T-cell (primary cell): ENCODE measurements around the gene GNG7. TPM values are rescaled to one million over a fixed set of nuclear protein-coding genes. Genes with fewer than 3 reads are reported as not detected.
"Not testable (repeated sequence)": the region's sequence is repeated elsewhere in the genome, so short reads cannot be mapped to it uniquely, and the experiment has no call there.

Experiments used
- ATAC-seq, 4 experiments: fragments of 200-7000 bp in 3 of 4; fragments of 150-1000 bp in 1 of 4; cut with Tn5 transposase; replicated peaks in 1 of 4; 1 replicate in 3 of 4; 2 replicates in 1 of 4; pipeline ENCODE4 v1.10.0; 2021; ENCODE audit warnings: moderate library complexity in 3 of 4, mild to moderate bottlenecking in 2 of 4, moderate number of reproducible peaks in 1 of 4
- CTCF ChIA-PET, 2 donors: fragments of 300-600 bp; sonication (Branson Sonifier 250); formaldehyde crosslinking; loops; one replicate each; lab custom pipeline; 2022; ENCODE audit warnings: antibody characterized with exemption in 2 of 2; lab: Charles Lee
- POLR2A ChIA-PET, 2 donors: fragments of 300-600 bp; sonication (Branson Sonifier 250); formaldehyde crosslinking; loops; one replicate each; lab custom pipeline; 2022; ENCODE audit warnings: antibody characterized with exemption in 2 of 2; lab: Charles Lee
- DNase-seq, 35 experiments: peaks; one replicate each; pipeline versions ENCODE4 v3.0.0 to v3.0.0-alpha.2; 2013 to 2023
- H3K27ac ChIP-seq: one replicate; pipeline ENCODE4 v1.5.1; 2013; ENCODE audit warnings: low read length
- H3K27me3 ChIP-seq, 2 experiments: replicated peaks in 1 of 2; 1 replicate in 1 of 2; 2 replicates in 1 of 2; pipeline versions ENCODE4 v1.6.1 to v1.7.0; 2013; ENCODE audit warnings: low read length in 1 of 2, mixed read lengths in 1 of 2; ENCODE audit not compliant: control insufficient read depth in 2 of 2, insufficient read depth in 2 of 2; ENCODE audit errors: extremely low read depth in 1 of 2
- H3K36me3 ChIP-seq, 2 donors: 1 replicate in 1 of 2; 2 replicates in 1 of 2; pipeline versions ENCODE4 v1.6.1 to v1.7.0; 2013; ENCODE audit warnings: low read length in 1 of 2; ENCODE audit not compliant: control insufficient read depth in 2 of 2, insufficient read depth in 1 of 2; ENCODE audit errors: extremely low read depth in 1 of 2
- H3K4me1 ChIP-seq, 2 experiments: 1 replicate in 1 of 2; 2 replicates in 1 of 2; pipeline versions ENCODE4 v1.6.1 to v1.7.0; 2013; ENCODE audit warnings: low read length in 2 of 2, mixed read lengths in 1 of 2; ENCODE audit not compliant: insufficient read depth in 2 of 2, control insufficient read depth in 1 of 2; ENCODE audit errors: extremely low read depth in 1 of 2
- H3K4me3 ChIP-seq, 2 donors: 1 replicate in 1 of 2; 2 replicates in 1 of 2; pipeline versions ENCODE4 v1.5.1 to v1.7.0; 2013; ENCODE audit warnings: mild to moderate bottlenecking in 2 of 2, low read length in 1 of 2, moderate library complexity in 1 of 2; ENCODE audit not compliant: control insufficient read depth in 1 of 2; ENCODE audit errors: extremely low read depth in 1 of 2
- H3K9me3 ChIP-seq: 2 replicates; pipeline ENCODE4 v1.7.0; 2013
- H3K27ac Mint-ChIP-seq, 2 donors: one replicate each; pipeline ENCODE4 v1.8.0; 2020 to 2021; ENCODE audit warnings: mild to moderate bottlenecking in 2 of 2, mixed read lengths in 2 of 2
- H3K27me3 Mint-ChIP-seq, 2 donors: one replicate each; pipeline ENCODE4 v1.8.0; 2021 to 2022; ENCODE audit warnings: mixed read lengths in 2 of 2
- H3K36me3 Mint-ChIP-seq: one replicate; pipeline ENCODE4 v1.8.0; 2021; ENCODE audit warnings: mixed read lengths
- H3K4me1 Mint-ChIP-seq, 3 donors: one replicate each; pipeline ENCODE4 v1.8.0; 2020 to 2022; ENCODE audit warnings: mixed read lengths in 3 of 3, mild to moderate bottlenecking in 1 of 3
- H3K4me3 Mint-ChIP-seq, 3 donors: one replicate each; pipeline ENCODE4 v1.8.0; 2020 to 2022; ENCODE audit warnings: mild to moderate bottlenecking in 3 of 3, mixed read lengths in 3 of 3, moderate library complexity in 3 of 3
- H3K9me3 Mint-ChIP-seq, 3 donors: one replicate each; pipeline ENCODE4 v1.8.0; 2020 to 2022; ENCODE audit warnings: mixed read lengths in 3 of 3
- WGBS: methylation state at CpG from one replicate; pipeline ENCODE4 v1.1.5; 2013; ENCODE audit warnings: missing lambda C conversion rate; ENCODE audit not compliant: insufficient coverage; 5-methylcytosine and 5-hydroxymethylcytosine counted together
- total RNA-seq, 35 experiments: library from RNA in 6 of 35; stranded (reverse) in 6 of 35; fragments of 120-200 nt in 1 of 35; gene quantifications; one replicate each; pipeline versions ENCODE4 v1.2.1 to v1.2.4 and lab custom pipeline; 2013 to 2026

GNG7 gene
- total RNA-seq, 5 donors from 2014 or later (not counting 1 experiment from before 2014, with no cell fraction given), result 4.5 to 7.2 (median 5.7) TPM

DNA sequence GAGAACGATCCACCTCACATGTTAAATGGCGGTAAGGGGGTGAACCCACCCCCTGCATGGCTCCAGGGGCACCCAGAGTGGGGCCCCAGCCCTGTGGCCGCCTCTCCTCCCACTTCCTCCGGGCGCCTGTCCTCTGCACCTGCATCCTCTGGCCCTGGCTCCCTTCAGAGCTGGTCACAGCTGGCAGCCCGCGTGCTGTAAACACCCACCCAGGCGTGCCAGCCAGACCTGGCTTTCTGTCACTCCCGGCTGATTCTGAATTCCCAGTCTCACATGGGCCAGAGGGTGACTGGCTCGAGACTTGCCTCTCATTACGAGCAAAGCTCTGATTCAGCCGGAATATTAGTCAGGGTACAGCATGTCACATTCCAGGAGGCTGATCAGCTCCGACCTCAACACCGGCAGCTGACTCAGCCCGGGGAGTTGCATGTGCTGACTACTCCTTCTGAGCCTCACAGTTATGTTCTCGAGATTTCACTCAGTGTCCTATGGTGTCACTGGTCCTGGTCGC, 75.1 kb downstream of the GNG7 start:
- ChIA-PET POLR2A (interaction anchor here in 1 of 2 donors (1.2 kb wide), 1 partner anchor 152 kb away, joined by 3 read pairs; the partner anchor contains the start of gene GADD45B), CTCF (interaction anchor here in 1 of 2 donors (1.1 kb wide), 1 partner anchor 151 kb away, joined by 5 read pairs; the partner anchor contains the start of gene GADD45B)
- peak; percentile 31 to 50 (median 32) for ATAC-seq
- peak in 1 of 35 experiments; percentile 28 for DNase-seq
- peak overlapping the region in 1 of 3 donors; percentile 47 for H3K4me3 Mint-ChIP-seq
- peak overlapping the region; percentile 23 for H3K27ac ChIP-seq
- no peaks in the 10 kb centered on the region for H3K36me3 Mint-ChIP-seq
- H3K27ac Mint-ChIP-seq, result peak overlapping the region; percentile 80 to 86
- H3K27me3 ChIP-seq, result no peaks in the 10 kb centered on the region
- H3K4me1 ChIP-seq, result peaks cover 0 to 61% of the 10 kb centered on the region in 2 experiments
- H3K9me3 Mint-ChIP-seq, result peaks cover 0 to 8% (median 0%) of the 10 kb centered on the region in 3 donors
- no peak overlapping the region for H3K4me3 ChIP-seq
- peaks cover 42 to 62% (median 53%) of the 10 kb centered on the region in 3 donors for H3K4me1 Mint-ChIP-seq
- 54% methylated on average over 13 of the region's 17 CpGs for WGBS
- no peaks in the 10 kb centered on the region for H3K36me3 ChIP-seq
- H3K27me3 Mint-ChIP-seq, result no peaks in the 10 kb centered on the region
- no peaks in the 10 kb centered on the region for H3K9me3 ChIP-seq

DNA sequence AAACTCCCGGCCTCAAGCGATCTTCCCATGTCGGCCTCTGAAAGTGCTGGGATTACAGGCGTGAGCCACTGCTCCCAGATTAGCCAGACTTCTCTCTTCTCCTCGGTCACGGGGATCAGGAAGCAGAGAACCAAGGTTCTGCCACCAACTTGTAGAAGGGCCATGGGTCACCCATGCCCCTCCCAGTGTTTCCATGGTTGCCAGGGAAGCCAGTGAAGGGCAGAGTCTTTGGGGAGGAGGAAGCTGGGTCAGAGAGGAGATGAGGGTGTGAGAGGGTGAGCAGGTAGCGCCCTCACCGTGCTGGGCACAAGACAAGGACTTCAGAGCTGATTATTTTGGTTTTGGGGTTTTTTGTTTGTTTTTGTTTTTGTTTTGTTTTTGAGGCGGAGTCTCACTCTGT, 77.1 kb downstream of the GNG7 start:
- H3K27me3 ChIP-seq, result no peaks in the 10 kb centered on the region
- H3K27me3 Mint-ChIP-seq, result no peaks in the 10 kb centered on the region
- no peaks in the 10 kb centered on the region for H3K36me3 Mint-ChIP-seq
- CTCF ChIA-PET, result no interaction called here
- ATAC-seq (no peak), DNase-seq (peak in 1 of 35 experiments; percentile 35)
- 87% methylated on average over 4 of the region's 9 CpGs for WGBS
- H3K4me3 ChIP-seq, result no peak overlapping the region
- no peak overlapping the region for H3K27ac ChIP-seq
- H3K4me1 Mint-ChIP-seq, result peaks cover 52 to 67% (median 59%) of the 10 kb centered on the region in 3 donors
- H3K4me3 Mint-ChIP-seq, result no peak overlapping the region
- peaks cover 0 to 8% (median 0%) of the 10 kb centered on the region in 3 donors for H3K9me3 Mint-ChIP-seq
- peak overlapping the region in 1 of 2 donors; percentile 64 for H3K27ac Mint-ChIP-seq
- H3K36me3 ChIP-seq, result no peaks in the 10 kb centered on the region
- H3K9me3 ChIP-seq, result no peaks in the 10 kb centered on the region
- POLR2A ChIA-PET, result no interaction called here
- H3K4me1 ChIP-seq, result peaks cover 9 to 65% of the 10 kb centered on the region in 2 experiments

DNA sequence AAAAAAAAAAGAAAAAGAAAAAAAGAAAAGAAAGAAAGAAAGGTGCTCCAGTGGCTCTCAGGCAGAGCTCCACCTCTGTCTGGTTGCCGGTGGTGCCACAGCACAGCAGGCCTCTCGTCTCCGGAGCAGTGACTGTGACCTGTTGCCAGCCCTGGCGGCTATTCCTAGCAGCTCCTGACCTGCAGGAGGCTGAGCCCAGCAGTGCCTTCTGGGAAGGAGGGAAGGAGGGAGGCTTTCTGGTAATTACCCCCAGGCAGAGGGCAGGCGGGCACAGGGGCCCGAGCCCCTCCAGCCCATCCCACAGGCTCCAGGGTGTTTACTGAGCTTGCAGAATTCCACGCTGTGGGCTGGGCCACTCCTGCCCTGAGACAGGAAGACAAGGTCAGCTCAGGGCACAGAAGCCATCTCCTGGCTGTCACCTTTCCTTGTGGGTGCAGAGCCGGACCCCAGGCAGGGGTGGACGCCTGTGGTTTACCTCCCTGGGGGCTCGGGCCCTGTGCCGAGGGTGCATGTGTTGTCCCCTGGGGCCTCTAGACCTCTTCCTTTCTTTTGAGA, 77.9 kb downstream of the GNG7 start:
- H3K4me1 ChIP-seq, result peaks cover 16 to 65% of the 10 kb centered on the region in 2 experiments
- H3K27ac ChIP-seq, result no peak overlapping the region
- DNase-seq (no peak), ATAC-seq (no peak)
- H3K9me3 ChIP-seq, result no peaks in the 10 kb centered on the region
- H3K27me3 ChIP-seq, result no peaks in the 10 kb centered on the region
- H3K4me3 ChIP-seq, result no peak overlapping the region
- WGBS, result 67% methylated on average over 8 of the region's 11 CpGs
- POLR2A ChIA-PET, result interaction anchor here in 1 of 2 donors (0.6 kb wide), 1 partner anchor 10 kb away, joined by 5 read pairs; no protein-coding TSS in a partner anchor
- no peaks in the 10 kb centered on the region for H3K36me3 ChIP-seq
- no peaks in the 10 kb centered on the region for H3K36me3 Mint-ChIP-seq
- CTCF ChIA-PET, result no interaction called here
- H3K27ac Mint-ChIP-seq, result peak overlapping the region in 1 of 2 donors; percentile 49
- H3K9me3 Mint-ChIP-seq, result peaks cover 0 to 8% (median 0%) of the 10 kb centered on the region in 3 donors
- no peaks in the 10 kb centered on the region for H3K27me3 Mint-ChIP-seq
- no peak overlapping the region for H3K4me3 Mint-ChIP-seq
- H3K4me1 Mint-ChIP-seq, result peaks cover 53 to 67% (median 59%) of the 10 kb centered on the region in 3 donors

DNA sequence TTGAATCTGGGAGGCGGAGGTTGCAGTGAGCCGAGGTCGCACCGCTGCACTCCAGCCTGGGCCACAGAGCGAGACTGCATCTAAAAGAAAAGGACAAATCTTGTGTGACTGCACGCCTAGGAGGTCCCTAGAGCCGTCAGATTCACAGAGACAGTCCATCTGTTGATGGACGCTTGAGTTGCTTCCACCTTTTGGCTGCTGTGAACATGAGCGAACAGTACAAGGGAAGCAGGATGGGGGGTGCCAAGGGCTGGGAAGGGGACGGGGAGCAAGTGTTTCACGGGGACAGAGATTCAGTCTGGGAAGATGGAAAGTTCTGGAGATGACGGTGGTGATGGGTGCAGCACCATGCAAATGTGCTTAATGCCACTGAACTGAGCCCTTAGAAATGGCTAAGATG, 78.7 kb downstream of the GNG7 start:
- H3K4me1 Mint-ChIP-seq, result peaks cover 53 to 67% (median 59%) of the 10 kb centered on the region in 3 donors
- H3K9me3 Mint-ChIP-seq, result peaks cover 0 to 6% (median 0%) of the 10 kb centered on the region in 3 donors
- H3K9me3 ChIP-seq, result no peaks in the 10 kb centered on the region
- ChIA-PET POLR2A (no interaction called here), CTCF (no interaction called here)
- no peaks in the 10 kb centered on the region for H3K27me3 Mint-ChIP-seq
- ATAC-seq (no peak), DNase-seq (no peak)
- no peaks in the 10 kb centered on the region for H3K36me3 ChIP-seq
- H3K27me3 ChIP-seq, result no peaks in the 10 kb centered on the region
- H3K36me3 Mint-ChIP-seq, result no peaks in the 10 kb centered on the region
- H3K4me3 ChIP-seq, result no peak overlapping the region
- H3K4me1 ChIP-seq, result peaks cover 24 to 65% of the 10 kb centered on the region in 2 experiments
- peak overlapping the region; percentile 48 to 50 for H3K27ac Mint-ChIP-seq
- no peak overlapping the region for H3K27ac ChIP-seq
- H3K4me3 Mint-ChIP-seq, result no peak overlapping the region
- 93% methylated on average over 7 of the region's 12 CpGs for WGBS

DNA sequence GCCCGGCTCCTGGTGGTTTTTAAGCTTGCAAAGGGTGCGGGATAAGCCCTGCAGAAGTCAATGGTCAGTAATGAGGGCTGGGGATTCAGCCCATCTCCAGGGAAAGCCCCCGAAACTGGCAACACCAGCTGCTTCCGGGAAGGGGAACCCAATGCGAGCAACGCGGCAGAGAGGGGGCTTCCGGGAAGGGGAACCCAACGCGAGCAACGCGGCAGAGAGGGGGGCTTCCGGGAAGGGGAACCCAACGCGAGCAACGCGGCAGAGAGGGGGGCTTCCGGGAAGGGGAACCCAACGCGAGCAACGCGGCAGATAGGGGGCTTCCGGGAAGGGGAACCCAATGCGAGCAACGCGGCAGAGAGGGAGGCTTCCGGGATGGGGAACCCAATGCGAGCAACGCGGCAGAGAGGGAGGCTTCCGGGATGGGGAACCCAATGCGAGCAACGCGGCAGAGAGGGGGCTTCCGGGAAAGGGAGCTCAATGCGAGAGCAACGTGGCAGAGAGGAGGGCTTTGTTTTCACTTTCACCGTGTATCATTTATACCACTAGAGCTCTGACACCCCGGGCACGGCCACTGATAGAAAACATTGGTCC, 80.0 kb downstream of the GNG7 start:
- H3K4me1 Mint-ChIP-seq, result peaks cover 57 to 67% (median 59%) of the 10 kb centered on the region in 3 donors
- H3K27me3 ChIP-seq, H3K9me3 ChIP-seq, H3K36me3 ChIP-seq, H3K36me3 Mint-ChIP-seq, H3K27me3 Mint-ChIP-seq, H3K9me3 Mint-ChIP-seq, ATAC-seq: not testable (repeated sequence)
- peak overlapping the region; percentile 91 for H3K27ac ChIP-seq
- peak overlapping the region; percentile 94 to 95 for H3K27ac Mint-ChIP-seq
- peak overlapping the region; percentile 34 to 81 (median 77) for H3K4me3 Mint-ChIP-seq
- peaks cover 33 to 71% of the 10 kb centered on the region in 2 experiments for H3K4me1 ChIP-seq
- ChIA-PET CTCF (interaction anchor here (0.6 to 3.3 kb wide), 7 partner anchors 11 to 807 kb away, joined by 3 to 21 read pairs (median 4); partner anchors contain the start of genes GADD45B (in 1 of the 2) and LMNB2 (in 1 of the 2)), POLR2A (interaction anchor here (0.6 to 3.3 kb wide), 4 partner anchors 144 to 726 kb away, joined by 3 to 52 read pairs (median 6); partner anchors contain the start of gene GADD45B (in 1 of the 2))
- peak overlapping the region in 1 of 2 donors; percentile 15 for H3K4me3 ChIP-seq
- DNase-seq, result peak in 33 of 35 experiments; percentile 38 to 81 (median 66)
- 77% methylated on average over 24 of the region's 40 CpGs for WGBS

DNA sequence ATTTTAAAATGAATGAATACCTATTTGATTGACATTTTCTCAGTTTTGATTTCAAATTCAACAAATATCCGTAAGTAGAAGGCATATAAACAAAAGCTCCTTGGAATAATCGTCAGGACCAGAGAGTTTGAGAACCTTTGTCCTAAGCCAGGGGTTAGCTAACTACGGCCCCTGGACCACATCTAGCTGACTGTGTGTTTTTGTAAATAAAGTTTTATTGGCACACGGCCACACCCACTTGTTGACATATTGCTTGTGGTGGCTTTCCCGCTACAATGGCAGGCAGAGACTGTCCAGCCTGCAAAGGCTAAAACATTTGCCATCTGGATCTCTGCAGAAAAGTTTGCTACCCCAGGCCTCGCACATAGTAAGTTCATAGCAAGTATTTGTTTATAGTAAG, 83.4 kb downstream of the GNG7 start:
- no peak overlapping the region for H3K4me3 ChIP-seq
- no peak for DNase-seq
- CTCF ChIA-PET, result interaction anchor here (0.5 to 3.6 kb wide), 8 partner anchors 9 to 235 kb away, joined by 3 to 9 read pairs (median 4); partner anchors contain the start of gene GADD45B (in 1 of the 2)

More for the DNA sequence above, 83.4 kb downstream of the GNG7 start:
- no peak for ATAC-seq
- Histone ChIP-seq H3K4me1 (peaks cover 40 to 75% of the 10 kb centered on the region in 2 experiments), H3K27me3 (no peaks in the 10 kb centered on the region), H3K9me3 (no peaks in the 10 kb centered on the region), H3K27ac (peak overlapping the region; percentile 53), H3K36me3 (no peaks in the 10 kb centered on the region)
- WGBS, result 76% methylated on average over 5 of the region's 6 CpGs
- Mint-ChIP-seq H3K27ac (peak overlapping the region; percentile 86 to 89), H3K36me3 (no peaks in the 10 kb centered on the region), H3K4me3 (peak overlapping the region; percentile 52 to 81 (median 58)), H3K9me3 (no peaks in the 10 kb centered on the region), H3K27me3 (no peaks in the 10 kb centered on the region), H3K4me1 (peaks cover 58 to 70% (median 58%) of the 10 kb centered on the region in 3 donors)
- POLR2A ChIA-PET, result interaction anchor here (1.4 to 2.0 kb wide), 2 partner anchors 143 kb away, joined by 14 to 16 read pairs; partner anchors contain the start of gene GADD45B (in 2 of the 2)
